K562 (cell line): ENCODE results near the gene CYB5R4.

Experiments
- BRF1 ChIP-seq: IDR thresholded peaks from 3 replicates; pipeline ENCODE4 v1.6.1; 2011; ENCODE audit warnings: borderline replicate concordance, mild to moderate bottlenecking; ENCODE audit not compliant: insufficient read length; ENCODE audit errors: extremely low read depth
- CHD2 ChIP-seq: IDR thresholded peaks from 2 replicates; pipeline ENCODE4 v1.6.1; 2011; ENCODE audit warnings: low read depth, low read length
- CTCF ChIP-seq, 3 experiments: IDR thresholded peaks in 2 of 3; conservative IDR thresholded peaks in 1 of 3; 2 replicates each; pipeline ENCODE4 v1.5.1; 2011 to 2012; ENCODE audit warnings: low read length in 3 of 3, mild to moderate bottlenecking in 3 of 3, control low read depth in 2 of 3, improper control_type of control experiment in 1 of 3, inconsistent platforms in 1 of 3, low read depth in 1 of 3, mixed read lengths in 1 of 3, moderate library complexity in 1 of 3; ENCODE audit not compliant: insufficient read depth in 2 of 3
- HDAC6 ChIP-seq: IDR thresholded peaks from 2 replicates; pipeline ENCODE4 v1.6.1; 2012; ENCODE audit warnings: low read depth, mild to moderate bottlenecking, control low read depth, inconsistent platforms, low read length, moderate library complexity
- MGA ChIP-seq: fragments of 450-650 bp; IDR thresholded peaks from 2 replicates; pipeline ENCODE4 v1.6.1; 2016; ENCODE audit warnings: mild to moderate bottlenecking, moderate library complexity
- SMARCC2 ChIP-seq: fragments of 450-650 bp; IDR thresholded peaks from 2 replicates; pipeline ENCODE4 v1.6.1; 2017; ENCODE audit warnings: antibody characterized with exemption, moderate library complexity, mild to moderate bottlenecking, low read depth
- ZNF280B ChIP-seq: fragments of 250-450 bp; sonication (Bioruptor Pico); IDR thresholded peaks from 2 replicates; pipeline ENCODE4 v1.5.1; 2021; ENCODE audit warnings: mild to moderate bottlenecking
- TF ChIP-seq, protein P1 (sequence below): fragments of 450-650 bp; formaldehyde crosslinking; conservative IDR thresholded peaks from 2 replicates; pipeline ENCODE4 v1.4.0; 2022; ENCODE audit warnings: mild to moderate bottlenecking, missing genetic modification characterization
- TF ChIP-seq, protein P2 (sequence below): fragments of 250-450 bp; sonication (Bioruptor Pico); IDR thresholded peaks from 2 replicates; pipeline ENCODE4 v1.5.0; 2020; ENCODE audit warnings: mild to moderate bottlenecking, borderline replicate concordance
- TF ChIP-seq, protein P3 (sequence below): fragments of 250-450 bp; sonication (Bioruptor Pico); IDR thresholded peaks from 2 replicates; pipeline ENCODE4 v1.4.0; 2020; ENCODE audit warnings: borderline replicate concordance

DNA sequence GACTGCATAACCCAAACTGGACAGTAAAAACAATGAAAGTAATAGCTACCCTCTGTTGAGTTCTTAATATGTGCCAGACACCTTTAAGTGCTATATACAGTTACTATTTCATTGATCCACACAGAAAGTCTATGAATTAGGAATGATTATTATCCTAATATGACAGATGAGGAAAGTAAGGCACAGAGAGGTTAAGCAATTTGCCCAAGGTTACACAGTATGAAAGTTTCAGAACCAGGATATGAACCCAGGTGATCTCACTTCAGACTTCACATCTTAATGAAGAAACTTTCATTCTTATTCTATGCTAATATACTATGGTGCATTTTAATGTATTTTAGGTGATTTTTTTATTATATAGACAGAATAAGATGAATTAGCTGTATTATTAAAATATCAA, 46.9 kb upstream of the CYB5R4 start:
- TF ChIP-seq MGA, result no peak
- TF ChIP-seq, protein P1, sequence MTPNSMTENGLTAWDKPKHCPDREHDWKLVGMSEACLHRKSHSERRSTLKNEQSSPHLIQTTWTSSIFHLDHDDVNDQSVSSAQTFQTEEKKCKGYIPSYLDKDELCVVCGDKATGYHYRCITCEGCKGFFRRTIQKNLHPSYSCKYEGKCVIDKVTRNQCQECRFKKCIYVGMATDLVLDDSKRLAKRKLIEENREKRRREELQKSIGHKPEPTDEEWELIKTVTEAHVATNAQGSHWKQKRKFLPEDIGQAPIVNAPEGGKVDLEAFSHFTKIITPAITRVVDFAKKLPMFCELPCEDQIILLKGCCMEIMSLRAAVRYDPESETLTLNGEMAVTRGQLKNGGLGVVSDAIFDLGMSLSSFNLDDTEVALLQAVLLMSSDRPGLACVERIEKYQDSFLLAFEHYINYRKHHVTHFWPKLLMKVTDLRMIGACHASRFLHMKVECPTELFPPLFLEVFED (CRISPR knock-in tag), result no peak
- no peak for TF ChIP-seq BRF1
- no peak for TF ChIP-seq ZNF280B
- TF ChIP-seq, protein P2, sequence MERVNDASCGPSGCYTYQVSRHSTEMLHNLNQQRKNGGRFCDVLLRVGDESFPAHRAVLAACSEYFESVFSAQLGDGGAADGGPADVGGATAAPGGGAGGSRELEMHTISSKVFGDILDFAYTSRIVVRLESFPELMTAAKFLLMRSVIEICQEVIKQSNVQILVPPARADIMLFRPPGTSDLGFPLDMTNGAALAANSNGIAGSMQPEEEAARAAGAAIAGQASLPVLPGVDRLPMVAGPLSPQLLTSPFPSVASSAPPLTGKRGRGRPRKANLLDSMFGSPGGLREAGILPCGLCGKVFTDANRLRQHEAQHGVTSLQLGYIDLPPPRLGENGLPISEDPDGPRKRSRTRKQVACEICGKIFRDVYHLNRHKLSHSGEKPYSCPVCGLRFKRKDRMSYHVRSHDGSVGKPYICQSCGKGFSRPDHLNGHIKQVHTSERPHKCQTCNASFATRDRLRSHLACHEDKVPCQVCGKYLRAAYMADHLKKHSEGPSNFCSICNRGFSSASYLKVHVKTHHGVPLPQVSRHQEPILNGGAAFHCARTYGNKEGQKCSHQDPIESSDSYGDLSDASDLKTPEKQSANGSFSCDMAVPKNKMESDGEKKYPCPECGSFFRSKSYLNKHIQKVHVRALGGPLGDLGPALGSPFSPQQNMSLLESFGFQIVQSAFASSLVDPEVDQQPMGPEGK (CRISPR knock-in tag), result no peak
- no peak for TF ChIP-seq CTCF (IDR thresholded peaks at IDR 0.05 in 2 of 3, conservative IDR thresholded peaks at IDR 0.05 in 1 of 3; ENCODE audit: insufficient read depth in 2 of 3, low read depth in 1 of 3, low read length in 3 of 3)
- TF ChIP-seq SMARCC2, result no peak
- TF ChIP-seq HDAC6, result no peak
- TF ChIP-seq, protein P3, sequence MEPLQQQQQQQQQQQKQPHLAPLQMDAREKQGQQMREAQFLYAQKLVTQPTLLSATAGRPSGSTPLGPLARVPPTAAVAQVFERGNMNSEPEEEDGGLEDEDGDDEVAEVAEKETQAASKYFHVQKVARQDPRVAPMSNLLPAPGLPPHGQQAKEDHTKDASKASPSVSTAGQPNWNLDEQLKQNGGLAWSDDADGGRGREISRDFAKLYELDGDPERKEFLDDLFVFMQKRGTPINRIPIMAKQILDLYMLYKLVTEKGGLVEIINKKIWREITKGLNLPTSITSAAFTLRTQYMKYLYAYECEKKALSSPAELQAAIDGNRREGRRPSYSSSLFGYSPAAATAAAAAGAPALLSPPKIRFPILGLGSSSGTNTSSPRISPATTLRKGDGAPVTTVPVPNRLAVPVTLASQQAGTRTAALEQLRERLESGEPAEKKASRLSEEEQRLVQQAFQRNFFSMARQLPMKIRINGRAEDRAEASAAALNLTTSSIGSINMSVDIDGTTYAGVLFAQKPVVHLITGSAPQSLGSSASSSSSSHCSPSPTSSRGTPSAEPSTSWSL, result no peak
- TF ChIP-seq CHD2, result no peak
